Epithelial cell of esophagus (primary cell): ENCODE measurements around the gene SHC2.

Experiments used
- DNase-seq: peaks from one replicate; pipeline ENCODE4 v3.0.0; 2010; ENCODE audit warnings: low read depth
- H3K4me3 ChIP-seq: 2 replicates; pipeline ENCODE4 v1.5.1; 2011; ENCODE audit warnings: mild to moderate bottlenecking, low read length, control low read depth
- TF ChIP-seq, protein P1 (sequence below): IDR thresholded peaks from 2 replicates; pipeline ENCODE4 v1.5.1; 2011; ENCODE audit warnings: low read depth, mild to moderate bottlenecking, low read length, control low read depth, inconsistent platforms; ENCODE audit not compliant: insufficient read depth; ENCODE audit errors: missing control alignments

Gene SHC2

DNA sequence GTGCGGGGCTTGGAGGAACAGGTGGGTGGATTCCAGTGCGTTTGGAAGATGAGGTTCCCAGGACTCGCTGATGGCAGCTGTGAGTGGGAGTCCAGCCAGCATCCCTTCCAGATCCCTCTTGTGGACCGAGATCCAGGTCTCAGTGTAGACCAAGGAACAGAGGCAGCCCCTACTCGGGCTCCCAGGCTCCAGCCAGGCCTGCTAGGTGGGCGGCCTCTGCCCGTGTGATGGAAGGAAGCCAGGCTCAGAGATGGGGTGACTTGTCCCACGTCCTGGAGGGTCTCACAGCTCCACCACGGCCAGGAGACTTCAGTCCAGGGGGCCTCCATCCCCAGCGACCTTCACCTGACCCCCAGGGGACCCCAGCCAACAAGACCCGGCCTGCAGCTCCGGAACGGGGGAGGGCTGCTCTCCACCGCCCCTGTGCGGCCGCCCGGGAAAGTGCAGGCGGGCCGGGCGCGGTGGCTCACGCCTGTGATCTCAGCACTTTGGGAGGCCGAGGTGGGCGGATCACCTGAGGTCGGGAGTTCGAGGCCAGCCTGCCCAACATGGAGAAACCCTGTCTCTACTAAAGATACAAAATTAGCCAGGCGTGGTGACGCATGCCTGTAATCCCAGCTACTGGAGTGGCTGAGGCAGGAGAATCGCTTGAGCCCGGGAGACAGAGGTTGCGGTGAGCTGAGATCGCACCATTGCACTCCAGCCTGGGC is 34.7 kb upstream of the SHC2 start:
- H3K4me3 ChIP-seq, result no peak overlapping the region
- no peak for DNase-seq
- TF ChIP-seq, protein P1, sequence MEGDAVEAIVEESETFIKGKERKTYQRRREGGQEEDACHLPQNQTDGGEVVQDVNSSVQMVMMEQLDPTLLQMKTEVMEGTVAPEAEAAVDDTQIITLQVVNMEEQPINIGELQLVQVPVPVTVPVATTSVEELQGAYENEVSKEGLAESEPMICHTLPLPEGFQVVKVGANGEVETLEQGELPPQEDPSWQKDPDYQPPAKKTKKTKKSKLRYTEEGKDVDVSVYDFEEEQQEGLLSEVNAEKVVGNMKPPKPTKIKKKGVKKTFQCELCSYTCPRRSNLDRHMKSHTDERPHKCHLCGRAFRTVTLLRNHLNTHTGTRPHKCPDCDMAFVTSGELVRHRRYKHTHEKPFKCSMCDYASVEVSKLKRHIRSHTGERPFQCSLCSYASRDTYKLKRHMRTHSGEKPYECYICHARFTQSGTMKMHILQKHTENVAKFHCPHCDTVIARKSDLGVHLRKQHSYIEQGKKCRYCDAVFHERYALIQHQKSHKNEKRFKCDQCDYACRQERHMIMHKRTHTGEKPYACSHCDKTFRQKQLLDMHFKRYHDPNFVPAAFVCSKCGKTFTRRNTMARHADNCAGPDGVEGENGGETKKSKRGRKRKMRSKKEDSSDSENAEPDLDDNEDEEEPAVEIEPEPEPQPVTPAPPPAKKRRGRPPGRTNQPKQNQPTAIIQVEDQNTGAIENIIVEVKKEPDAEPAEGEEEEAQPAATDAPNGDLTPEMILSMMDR, result peak; percentile 54

DNA sequence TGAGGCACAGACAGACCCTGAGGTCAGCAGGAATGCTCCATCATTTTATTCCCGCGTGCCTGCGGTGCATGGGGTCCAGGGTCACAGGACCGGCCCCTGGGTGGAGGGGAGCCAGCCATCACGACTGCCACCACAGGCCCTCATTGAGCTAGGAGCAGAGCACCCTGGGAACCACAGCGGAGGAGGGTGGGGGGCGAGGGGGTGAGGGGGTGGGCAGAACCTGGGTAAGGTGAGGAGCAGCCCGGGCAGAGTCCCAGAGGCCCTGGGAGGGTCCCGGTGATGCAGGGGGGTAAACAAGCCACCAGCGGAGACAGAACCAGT is 34.2 kb upstream of the SHC2 start:
- no peak for DNase-seq
- TF ChIP-seq, protein P1, result no peak
- H3K4me3 ChIP-seq, result no peak overlapping the region

DNA sequence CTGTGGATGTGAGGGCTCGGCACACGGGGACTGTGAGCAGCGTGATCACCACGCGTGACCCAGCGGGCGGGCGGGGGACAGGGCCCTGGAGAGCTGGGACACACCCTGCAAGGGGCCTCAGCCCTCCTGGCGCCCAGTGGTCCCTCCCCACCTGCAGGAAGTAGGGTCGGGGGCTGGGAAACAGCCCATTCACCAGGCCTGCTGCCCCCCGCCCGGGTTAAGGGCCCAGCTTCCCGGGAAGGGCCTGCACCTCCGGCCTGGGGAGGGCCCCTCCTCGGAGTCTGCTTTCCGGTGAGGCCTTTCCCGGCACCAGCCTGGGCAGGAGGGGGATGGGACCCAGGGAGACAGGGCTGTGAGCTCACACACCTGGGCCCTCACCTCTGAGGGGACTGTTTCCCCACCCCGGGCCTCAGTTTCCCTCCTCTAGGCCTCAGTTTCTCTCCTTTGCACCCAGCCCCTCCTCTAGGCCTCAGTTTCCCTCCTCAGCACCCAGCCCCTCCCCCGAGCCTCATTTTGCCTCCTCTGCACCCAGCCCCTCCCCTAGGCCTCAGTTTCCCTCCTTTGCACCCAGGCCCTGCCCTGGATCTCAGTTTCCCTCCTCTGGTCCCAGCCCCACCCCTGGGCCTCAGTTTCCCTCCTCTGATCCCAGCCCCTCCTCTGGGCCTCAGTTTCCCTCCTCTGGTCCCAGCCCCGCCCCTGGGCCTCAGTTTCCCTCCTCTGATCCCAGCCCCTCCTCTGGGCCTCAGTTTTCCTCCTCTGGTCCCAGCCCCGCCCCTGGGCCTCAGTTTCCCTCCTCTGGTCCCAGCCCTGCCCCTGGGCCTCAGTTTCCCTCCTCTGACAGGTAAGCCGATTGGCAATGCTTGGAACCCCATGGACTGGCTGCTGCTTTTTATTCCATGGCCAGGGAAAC is 33.6 kb upstream of the SHC2 start:
- DNase-seq, result no peak
- no peak overlapping the region for H3K4me3 ChIP-seq
- TF ChIP-seq, protein P1, result no peak

DNA sequence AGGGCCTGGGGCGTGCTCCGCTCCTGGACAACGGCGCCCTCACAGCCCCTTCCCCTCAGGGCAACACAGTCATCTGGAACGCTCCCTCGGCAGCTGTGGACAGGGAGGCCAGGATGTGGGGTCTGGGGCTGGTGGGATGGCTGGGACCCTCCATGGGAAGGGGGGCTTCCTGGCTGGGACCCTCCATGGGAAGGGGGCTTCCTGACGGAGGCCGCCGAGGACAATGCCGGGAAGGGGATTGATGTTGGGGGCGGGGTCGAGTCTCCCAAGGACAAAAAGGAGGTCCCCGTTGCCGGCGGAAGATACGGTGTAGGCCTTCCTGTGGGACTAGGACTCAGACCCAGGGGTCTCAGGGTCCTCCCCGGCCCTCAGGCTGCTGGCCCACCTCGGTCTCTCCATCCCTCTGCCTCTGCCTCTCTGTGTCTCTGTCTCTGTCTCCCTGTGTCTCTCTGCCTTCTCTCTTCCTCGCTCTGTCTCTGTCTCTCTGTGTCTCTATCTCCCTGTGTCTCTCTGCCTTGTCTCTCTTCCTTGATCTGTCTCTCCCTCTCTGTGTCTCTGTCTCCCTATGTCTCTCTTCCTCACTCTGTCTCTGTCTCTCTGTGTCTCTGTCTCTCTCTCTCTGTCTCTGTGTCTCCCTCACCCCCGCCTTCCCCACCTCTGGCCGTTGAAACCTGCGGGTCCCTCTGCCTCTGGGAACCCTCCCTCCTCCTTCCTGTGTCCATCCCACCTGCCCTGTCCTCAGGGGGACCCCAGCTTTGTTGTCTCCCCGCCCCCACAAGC is 32.7 kb upstream of the SHC2 start:
- no peak for DNase-seq
- TF ChIP-seq, protein P1, result no peak
- no peak overlapping the region for H3K4me3 ChIP-seq

DNA sequence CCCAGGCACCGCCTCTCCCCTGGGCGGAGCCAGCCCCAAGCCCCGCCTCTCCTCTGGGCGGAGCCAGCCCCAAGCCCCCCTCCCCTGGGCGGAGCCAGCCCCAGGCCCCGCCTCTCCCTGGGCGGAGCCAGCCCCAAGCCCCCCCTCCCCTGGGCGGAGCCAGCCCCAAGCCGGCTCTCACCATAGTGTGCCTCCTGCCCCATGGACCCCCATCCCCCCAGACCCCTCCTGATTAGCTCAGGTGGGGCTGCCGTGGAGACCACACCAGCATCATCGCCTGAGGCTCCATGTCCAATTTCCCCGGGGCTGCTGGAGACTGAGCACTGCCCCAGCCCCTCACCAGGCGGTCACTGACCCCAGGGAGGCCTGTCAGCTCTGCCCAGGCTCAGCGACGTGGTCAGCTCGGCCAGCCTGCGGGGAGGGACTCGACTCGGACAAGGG is 31.3 kb upstream of the SHC2 start:
- H3K4me3 ChIP-seq, result no peak overlapping the region
- TF ChIP-seq, protein P1, result no peak
- DNase-seq, result no peak

DNA sequence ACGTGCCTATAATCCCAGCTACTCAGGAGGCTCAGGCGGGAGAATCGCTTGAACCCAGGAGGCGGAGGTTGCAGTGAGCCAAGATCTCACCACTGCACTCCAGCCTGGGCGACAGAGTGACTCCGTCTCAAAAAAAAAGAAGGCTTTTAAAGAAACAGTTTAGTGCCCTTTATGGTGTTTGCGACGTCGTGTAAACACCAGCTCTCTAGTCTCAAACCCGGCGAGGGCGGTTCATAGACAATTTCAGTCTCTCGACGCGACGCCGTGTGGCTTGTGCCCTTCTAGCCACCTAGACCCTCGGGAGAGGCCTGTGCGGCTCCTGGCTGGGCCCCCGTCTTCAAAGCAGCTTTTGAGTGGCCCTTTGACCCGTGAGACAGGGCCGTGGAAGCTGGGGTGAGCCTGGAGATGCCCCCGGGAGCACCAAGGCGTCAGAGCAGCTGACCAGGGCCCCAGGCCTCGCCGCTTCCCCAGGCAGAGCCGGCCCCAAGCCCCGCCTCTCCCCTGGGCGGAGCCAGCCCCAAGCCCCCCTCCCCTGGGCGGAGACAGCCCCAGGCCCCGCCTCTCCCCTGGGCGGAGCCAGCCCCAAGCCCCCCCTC is 30.4 kb upstream of the SHC2 start:
- no peak overlapping the region for H3K4me3 ChIP-seq
- TF ChIP-seq, protein P1, result no peak
- no peak for DNase-seq
